ENCODE data around the gene EGFL7.
A peak's percentile ranks its signal among the peaks of the same experiment; 100 is the strongest.

Gene EGFL7

GRCh38 chr9:136643596-136644342 lies 18.9 kb upstream of the EGFL7 start:
- DNase-seq: no peak

- peak in 12 of 58 donors; percentile 15 to 53 (median 43) for DNase-seq
Measured at GRCh38 chr9:136644343-136644592, 18.4 kb upstream of the EGFL7 start.

DNA sequence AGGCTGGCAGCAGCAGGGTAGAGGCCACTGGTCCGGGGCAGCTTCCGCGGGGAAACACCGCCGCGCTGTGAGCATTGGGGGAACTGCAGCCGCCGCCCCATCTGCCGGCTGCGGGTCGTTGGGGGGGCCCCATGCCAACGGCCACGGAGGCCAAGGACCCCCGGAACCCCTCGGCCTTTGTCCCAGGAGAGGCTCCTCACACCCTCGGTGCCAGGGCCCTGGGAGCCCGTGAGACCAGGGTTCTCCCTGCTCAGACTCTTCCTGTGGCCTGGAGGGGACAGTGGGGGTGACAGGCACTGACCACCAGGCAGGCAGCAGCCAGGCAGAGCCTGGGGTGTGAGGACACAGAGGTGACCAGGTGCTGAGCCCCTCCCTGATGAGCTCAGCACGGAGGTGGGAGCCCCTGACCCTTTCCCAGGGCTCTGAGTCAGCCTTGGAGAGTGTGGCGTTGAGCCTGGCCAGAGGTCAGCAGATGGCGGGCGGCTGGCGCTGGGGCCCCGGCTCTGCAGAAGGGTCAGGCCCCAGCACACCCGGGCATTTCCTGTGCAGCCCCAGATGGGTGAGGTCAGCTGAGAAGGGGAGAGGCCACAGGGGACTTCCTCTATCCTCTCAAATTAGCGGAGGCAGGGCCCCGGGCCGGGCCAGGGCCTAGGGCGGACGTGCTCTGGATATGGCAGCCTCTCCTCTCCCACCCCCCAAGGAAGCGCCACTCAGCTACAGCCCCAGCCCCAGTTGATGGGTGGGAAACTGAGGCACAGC lies 17.9 kb upstream of the EGFL7 start:
- peak in 35 of 58 donors; percentile 6 to 68 (median 34) for DNase-seq

- DNase-seq: no peak
Measured at GRCh38 chr9:136645352-136645902, 17.3 kb upstream of the EGFL7 start.

GRCh38 chr9:136645903-136646754 lies 16.6 kb upstream of the EGFL7 start:
- no peak for DNase-seq

DNA sequence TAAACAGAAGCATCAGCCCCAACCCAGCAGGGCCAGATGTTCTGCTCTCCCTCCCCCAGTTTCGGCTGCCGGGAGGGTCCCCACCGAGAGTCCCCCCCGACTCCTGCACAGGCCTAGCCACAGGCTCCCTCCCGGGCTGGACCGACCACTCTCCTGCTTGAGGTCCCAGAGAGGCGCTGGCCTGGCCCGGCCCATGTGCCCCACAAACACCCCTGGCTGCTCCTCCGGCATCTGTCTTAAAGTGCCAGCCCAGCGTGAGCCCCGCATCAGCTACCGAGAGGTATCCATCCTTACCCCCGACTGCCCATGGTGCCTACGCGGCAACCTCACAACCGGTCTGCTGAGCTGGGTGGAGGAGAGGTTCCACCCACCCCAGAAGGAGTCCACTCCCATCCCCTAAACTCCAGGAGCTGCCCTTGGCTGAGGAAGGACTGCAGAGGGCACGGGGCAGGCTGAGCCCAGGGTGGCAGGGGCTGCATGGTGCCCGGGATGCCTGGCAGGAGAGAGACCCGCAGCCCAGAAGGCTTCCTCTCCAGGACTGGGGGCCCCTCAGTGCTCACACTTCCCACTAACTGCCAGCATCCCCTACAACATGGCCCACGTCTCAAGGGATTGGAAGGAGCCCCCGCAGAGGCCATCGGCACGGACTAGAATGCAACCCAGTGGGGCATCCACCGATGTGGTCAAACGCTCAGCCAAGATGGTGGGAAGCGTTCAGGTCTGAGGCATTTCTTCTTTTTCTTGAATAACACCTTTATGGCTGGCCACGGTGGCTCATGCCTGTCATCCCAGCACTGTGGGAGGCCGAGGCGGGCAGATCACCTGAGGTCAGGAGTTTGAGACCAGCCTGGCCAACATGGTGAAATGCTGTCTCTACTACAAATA lies 15.6 kb upstream of the EGFL7 start:
- DNase-seq: no peak

GRCh38 chr9:136648751-136649150 lies 14.0 kb upstream of the EGFL7 start:
- DNase-seq: no peak

- no peak for DNase-seq
Measured at GRCh38 chr9:136650021-136650420, 12.7 kb upstream of the EGFL7 start.

GRCh38 chr9:136650648-136651047 lies 12.1 kb upstream of the EGFL7 start:
- DNase-seq: no peak

- DNase-seq: no peak
Measured at GRCh38 chr9:136651860-136652259, 10.9 kb upstream of the EGFL7 start.

- DNase-seq: no peak
Measured at GRCh38 chr9:136653323-136654079, 9.2 kb upstream of the EGFL7 start.

- no peak for DNase-seq
Measured at GRCh38 chr9:136654820-136655535, 7.7 kb upstream of the EGFL7 start.

DNA sequence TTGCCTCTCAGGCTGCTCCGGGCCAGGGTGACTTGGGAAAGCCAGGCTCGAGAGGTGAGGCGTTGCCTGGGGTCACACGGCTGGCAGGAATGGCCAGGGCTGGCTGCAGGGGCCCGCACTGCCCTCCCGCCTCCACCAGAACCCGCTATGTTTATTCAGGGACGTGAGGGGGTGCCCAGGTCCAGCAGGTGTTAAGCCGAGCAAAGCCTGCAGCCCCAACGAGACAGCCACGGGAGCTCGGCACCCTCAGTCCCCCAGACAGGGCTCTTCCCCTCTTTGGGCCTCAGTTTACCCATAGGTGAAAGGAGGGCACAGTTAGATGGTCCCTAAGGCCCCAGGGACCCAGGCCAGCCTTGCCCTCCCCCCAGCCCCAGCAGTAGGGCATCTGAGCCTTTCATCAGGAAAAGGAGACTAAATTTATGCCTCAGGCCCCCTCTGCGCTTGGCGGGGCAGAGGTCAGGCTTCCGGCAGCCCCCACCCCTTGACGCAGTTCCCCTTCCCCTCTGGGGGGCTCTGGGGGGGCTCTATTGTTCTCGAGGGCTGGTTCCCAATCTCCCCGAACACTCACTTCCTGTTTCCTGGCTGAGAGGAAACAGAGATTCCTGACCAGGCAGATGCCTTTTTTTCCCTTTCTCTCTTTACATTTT lies 7.1 kb upstream of the EGFL7 start:
- no peak for DNase-seq

DNA sequence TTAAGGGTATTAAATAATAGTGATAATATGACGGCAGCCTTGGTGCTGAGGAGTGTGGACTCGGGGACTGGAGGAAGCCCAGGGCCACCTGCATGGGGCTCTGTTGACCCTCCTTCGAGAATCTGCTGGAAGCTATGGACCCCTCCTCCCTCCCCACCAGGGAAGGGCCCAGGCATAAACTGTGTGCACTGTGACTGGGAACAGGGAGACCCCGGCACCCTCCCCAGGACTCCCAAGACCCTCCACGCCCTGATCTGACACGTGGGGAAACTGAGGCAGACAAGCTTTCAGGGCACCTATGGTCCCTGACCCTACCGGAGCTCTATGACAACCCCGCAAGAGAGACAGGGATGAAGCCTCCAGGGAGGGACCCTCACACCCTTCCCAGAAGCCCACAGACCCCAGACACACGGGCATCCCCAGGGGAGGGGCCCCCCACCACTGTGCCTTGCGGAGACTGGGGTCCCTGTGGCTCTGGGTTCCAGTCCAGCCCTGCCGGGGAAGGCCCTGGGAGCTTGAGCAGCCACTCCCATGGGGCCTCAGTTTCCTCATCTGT lies 6.5 kb upstream of the EGFL7 start:
- DNase-seq: no peak

DNA sequence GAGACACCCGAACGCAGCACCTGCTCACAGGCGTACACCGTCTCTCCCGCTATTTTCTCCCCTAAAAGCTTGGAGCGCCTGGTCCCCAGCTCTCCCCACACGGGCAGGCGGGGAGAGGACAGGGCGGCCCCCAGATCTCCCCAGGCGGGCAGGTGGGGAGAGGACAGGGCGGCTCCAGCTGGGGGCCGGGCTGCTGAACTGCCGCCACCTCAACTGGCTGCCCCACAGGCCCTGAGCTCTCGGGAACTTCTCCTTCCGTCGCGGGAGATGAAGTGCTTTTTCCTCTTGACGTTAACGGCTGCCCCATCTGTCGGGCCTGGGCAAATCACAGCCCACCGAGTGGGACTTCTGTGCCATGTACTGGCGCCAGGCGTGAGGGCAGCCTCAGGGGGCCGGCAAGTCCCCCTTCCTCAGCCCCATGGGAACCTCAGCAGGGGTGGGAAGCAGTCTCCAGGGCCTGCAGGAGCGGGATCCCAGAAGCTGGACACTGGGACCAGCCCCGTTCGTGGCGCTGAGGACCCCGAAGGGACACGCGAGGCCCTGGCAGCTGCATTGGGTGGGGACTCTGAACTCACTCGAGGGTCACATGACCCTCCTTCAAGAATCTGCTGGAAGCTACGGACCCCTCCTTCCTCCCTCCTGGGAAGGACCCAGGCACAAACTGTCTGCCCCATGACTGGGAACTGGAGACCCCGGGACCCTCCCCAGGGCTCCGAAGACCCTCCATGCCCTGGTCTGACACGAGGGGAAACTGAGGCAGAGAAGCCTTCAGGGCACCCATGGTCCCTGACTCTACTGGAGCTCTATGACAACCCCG lies 5.7 kb upstream of the EGFL7 start:
- no peak for DNase-seq

DNA sequence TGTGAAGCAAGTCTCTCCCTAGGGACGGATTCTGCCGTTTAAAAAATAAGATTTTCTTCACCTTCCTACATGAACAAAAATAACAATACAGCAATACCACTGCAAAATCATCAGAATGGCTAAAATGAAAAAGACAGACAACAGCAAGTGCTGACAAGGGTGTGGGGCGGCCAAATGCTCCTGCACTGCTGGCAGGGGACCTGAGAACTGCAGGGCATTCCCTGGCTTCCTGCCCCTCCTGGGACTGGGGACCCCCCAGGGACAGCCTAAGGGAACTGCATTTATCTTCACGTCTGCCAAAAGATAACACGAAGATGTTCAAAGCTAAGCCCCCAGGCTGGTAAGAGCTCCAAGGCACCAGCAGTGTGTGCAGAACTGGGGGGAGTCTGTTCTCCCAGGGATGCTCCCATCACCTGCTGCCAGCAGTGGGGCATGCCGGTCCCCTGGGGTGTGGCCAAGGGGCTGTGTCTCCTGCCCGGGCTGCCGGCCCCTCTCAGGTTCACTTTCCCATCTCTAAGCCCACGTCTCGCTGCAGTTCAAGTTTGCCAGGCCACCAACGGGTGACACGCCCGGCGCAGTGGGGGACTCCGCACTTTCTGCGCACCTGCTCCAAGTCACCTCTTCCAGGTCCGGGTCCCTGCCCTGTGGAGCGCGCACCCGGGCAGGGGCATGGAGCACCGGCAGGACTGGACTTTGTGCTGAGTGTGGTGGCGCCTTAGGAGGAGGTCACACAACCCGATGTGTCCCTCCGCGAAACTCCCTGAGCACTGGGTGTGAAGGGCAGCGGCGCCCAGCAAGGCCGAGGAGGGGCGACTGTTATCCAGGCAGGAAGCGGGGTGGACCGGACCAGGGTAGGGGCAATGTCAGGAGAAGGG lies 4.5 kb upstream of the EGFL7 start:
- DNase-seq: no peak

Measured in anterior cingulate cortex (tissue), 58 donors.